ENCODE measurements around the gene EHD1. TPM values are rescaled to one million over a fixed set of nuclear protein-coding genes. Genes with fewer than 3 reads are reported as not detected.
A peak's percentile ranks its signal among the peaks of the same experiment; 100 is the strongest.

Gene EHD1
- total and polyA plus RNA-seq, 9 of the 15 experiments (the other 6 are each of a cell fraction or from before 2014, with no cell fraction given) = 0.46 to 65.0 (median 16.4) TPM

DNA sequence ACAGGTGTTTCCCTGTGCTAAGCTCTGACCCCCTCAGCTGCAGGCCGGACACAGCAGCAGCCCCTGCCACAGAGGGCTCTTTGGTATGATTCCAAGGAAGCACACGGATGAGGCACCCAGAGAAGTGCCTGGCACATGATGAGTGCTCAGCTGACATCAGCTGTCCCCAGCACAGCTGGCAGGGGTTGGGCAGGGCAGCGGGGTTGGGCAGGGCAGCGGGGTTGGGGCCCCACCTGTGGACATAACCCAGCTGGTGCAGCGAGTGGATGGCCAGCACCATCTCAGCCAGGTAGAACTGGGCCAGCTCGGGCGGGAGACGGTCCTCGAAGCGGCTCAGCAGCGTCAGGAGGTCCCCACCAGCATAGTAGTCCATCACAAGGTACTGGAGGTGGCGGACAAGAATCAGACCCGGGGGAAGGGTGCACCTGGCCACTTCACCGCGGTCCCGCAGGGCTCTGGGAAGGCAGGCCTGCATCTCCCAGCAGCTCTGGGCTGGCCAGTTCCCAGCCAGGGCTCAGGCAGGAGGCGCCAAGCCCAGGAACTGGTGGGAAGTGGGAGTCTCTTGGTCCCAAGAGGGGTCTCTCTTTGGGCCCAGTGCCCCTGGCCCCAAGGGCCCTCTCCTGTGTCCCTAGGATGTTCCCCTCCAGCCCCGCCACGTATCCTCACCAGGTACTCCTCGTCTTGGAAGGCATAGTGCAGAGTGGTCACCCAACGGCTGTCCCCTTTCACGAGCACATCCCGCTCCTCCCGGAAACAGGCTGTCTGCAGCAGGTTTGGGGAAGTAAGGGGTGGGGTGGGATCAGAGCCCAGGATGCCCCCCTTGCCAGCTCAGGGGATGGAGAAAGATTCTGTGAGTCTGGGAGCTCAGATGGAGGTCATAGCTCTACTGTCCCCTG, 38.3 kb downstream of the EHD1 start:
- ATAC-seq = no peak
- BruUV-seq (replicated peaks) = no TSS peak
- Histone ChIP-seq H3K4me2 (ENCODE audit: insufficient read depth, low read length) (no peak overlapping the region), H3K9ac (ENCODE audit: insufficient read depth in 1 of 2, low read depth in 2 of 2, low read length in 2 of 2) (peak overlapping the region in 1 of 2 experiments; percentile 15; a peak in 1 of 4 replicates), H3K27me3 (ENCODE audit: control insufficient read depth in 2 of 2, insufficient read depth in 2 of 2, low read length in 2 of 2) (no peaks in the 10 kb centered on the region; a peak in 1 of 5 replicates), H3K9me1 (ENCODE audit: control insufficient read depth, insufficient read depth, low read length) (no peaks in the 10 kb centered on the region), H4K20me1 (replicated peaks; ENCODE audit: control insufficient read depth, insufficient read depth, low read length) (no peaks in the 10 kb centered on the region), H3K36me3 (ENCODE audit: control insufficient read depth, insufficient read depth, low read length) (peaks cover 37% of the 10 kb centered on the region; the same call in 2 of the 3 replicates), H3K4me3 (no peak overlapping the region), H3K27ac (ENCODE audit: extremely low read depth, low read depth, low read length) (no peak overlapping the region), H2AFZ (ENCODE audit: low read depth, low read length) (no peak overlapping the region), H3K79me2 (ENCODE audit: control insufficient read depth, insufficient read depth, low read length) (peaks cover 23% of the 10 kb centered on the region; the same call in 2 of the 3 replicates), H3K9me3 (replicated peaks; ENCODE audit: control insufficient read depth, insufficient read depth, low read depth, low read length) (no peaks in the 10 kb centered on the region), H3K4me1 (replicated peaks in 1 of 2; ENCODE audit: control insufficient read depth in 2 of 2, insufficient read depth in 2 of 2, low read length in 2 of 2) (peaks cover 23 to 52% of the 10 kb centered on the region in 2 experiments)
- ChIA-PET CTCF (ENCODE audit: low intra/inter-chr PET ratio) (interaction anchor here (0.6 kb wide), 1 partner anchor 34 kb away, joined by 3 read pairs; no protein-coding TSS in a partner anchor), POLR2A (interaction anchor here (0.5 to 1.5 kb wide), 5 partner anchors 12 to 305 kb away, joined by 3 to 4 read pairs (median 3); no protein-coding TSS in a partner anchor)
- no peak for FAIRE-seq
- no peak for DNase-seq (ENCODE audit: extremely low read depth in 1 of 4, low spot score in 3 of 4)
- in situ Hi-C loops (cut with MboI) (no loop called here), intact Hi-C loops (cut with micrococcal nuclease) (loop anchor here (5.0 to 10.0 kb wide), 2 partner anchors 38 to 415 kb away; partner anchors contain the start of gene MAP4K2)
- WGBS (ENCODE audit: insufficient coverage, low coverage, missing lambda C conversion rate) = 89% methylated on average over 22 of the region's 24 CpGs
- TF ChIP-seq LARP7 (IDR thresholded peaks at IDR 0.05) = no peak
- TF ChIP-seq, protein P1, sequence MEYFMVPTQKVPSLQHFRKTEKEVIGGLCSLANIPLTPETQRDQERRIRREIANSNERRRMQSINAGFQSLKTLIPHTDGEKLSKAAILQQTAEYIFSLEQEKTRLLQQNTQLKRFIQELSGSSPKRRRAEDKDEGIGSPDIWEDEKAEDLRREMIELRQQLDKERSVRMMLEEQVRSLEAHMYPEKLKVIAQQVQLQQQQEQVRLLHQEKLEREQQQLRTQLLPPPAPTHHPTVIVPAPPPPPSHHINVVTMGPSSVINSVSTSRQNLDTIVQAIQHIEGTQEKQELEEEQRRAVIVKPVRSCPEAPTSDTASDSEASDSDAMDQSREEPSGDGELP (CRISPR knock-in tag; IDR thresholded peaks at IDR 0.05; ENCODE audit: borderline replicate concordance) = peak; percentile 58; the same call in 1 of the 2 replicates
- TF ChIP-seq EGR1 (conservative IDR thresholded peaks at IDR 0.05) = no peak

Data from K562 (cell line).